IgD-negative memory B cell (primary cell): ENCODE results near the gene RAD51B. TPM values are rescaled to one million over a fixed set of nuclear protein-coding genes. Genes with fewer than 3 reads are reported as not detected.
A peak's percentile ranks its signal among the peaks of the same experiment; 100 is the strongest.

Experiments used
- H3K27ac Mint-ChIP-seq, 3 donors: one replicate each; pipeline ENCODE4 v1.8.0; 2020 to 2022; ENCODE audit warnings: mild to moderate bottlenecking in 3 of 3, mixed read lengths in 3 of 3, moderate library complexity in 1 of 3
- H3K27me3 Mint-ChIP-seq: one replicate; pipeline ENCODE4 v1.8.0; 2021; ENCODE audit warnings: mixed read lengths
- H3K36me3 Mint-ChIP-seq: one replicate; pipeline ENCODE4 v1.8.0; 2020; ENCODE audit warnings: mild to moderate bottlenecking, mixed read lengths
- H3K4me1 Mint-ChIP-seq, 3 donors: one replicate each; pipeline ENCODE4 v1.8.0; 2020 to 2022; ENCODE audit warnings: mixed read lengths in 3 of 3, mild to moderate bottlenecking in 1 of 3
- H3K4me3 Mint-ChIP-seq, 4 donors: one replicate each; pipeline ENCODE4 v1.8.0; 2020 to 2022; ENCODE audit warnings: mild to moderate bottlenecking in 4 of 4, mixed read lengths in 4 of 4, moderate library complexity in 3 of 4
- H3K9me3 Mint-ChIP-seq, 3 donors: one replicate each; pipeline ENCODE4 v1.8.0; 2020 to 2021; ENCODE audit warnings: mixed read lengths in 3 of 3, mild to moderate bottlenecking in 1 of 3
- polyA plus RNA-seq: library from polyadenylated mRNA; unstranded; fragments of 300-500 nt; fragmentation: Illumina TruSeq; gene quantifications from one replicate; pipeline ENCODE4 v1.2.3, GENCODE V29; 2021

The RAD51B gene
- polyA plus RNA-seq, 1 donor from 2014 or later = 24.9 TPM

DNA sequence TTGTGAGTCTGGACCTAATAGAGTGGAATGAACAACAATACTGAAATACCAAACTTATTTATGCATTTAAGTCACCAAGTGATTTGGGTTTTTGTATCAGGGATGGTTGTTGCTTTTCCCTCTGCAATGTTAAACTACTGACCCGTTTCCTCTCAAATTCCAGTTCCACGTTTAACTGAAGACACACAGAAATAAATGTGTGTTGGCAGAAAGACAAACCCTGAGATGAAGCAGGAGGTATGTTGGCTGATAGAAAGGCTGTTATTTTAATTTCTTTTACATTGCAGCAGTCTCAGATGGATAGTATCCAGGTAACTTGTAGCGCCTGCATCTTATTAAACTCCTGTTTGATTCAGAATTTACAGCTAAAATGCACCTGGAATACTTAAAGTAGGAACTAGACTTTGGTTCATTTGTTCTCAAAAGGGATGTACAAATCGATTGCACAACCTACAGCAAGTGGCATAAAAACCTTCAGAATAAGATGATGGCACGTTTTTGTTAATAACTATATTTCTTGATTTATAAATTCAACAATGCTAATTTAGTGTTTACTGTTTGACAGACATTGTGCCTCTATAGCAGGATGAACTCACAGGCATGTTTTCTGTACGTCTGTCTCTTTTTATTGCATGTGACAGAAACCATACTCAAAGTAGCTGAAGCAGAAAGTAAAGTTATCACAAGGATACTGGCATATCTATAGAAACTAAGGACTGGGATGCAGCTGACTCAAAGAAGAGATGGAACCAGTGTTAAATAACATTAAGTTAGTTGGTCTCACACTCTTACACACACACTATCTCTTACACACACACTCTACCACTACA lies 567.6 kb downstream of the RAD51B start:
- Mint-ChIP-seq H3K4me3 (peak overlapping the region in 1 of 4 donors; percentile 59), H3K4me1 (peaks cover 7 to 22% (median 12%) of the 10 kb centered on the region in 3 donors), H3K27me3 (no peaks in the 10 kb centered on the region), H3K9me3 (peaks cover 0 to 3% (median 0%) of the 10 kb centered on the region in 3 donors), H3K36me3 (peaks cover 8% of the 10 kb centered on the region), H3K27ac (no peak overlapping the region)

GRCh38 chr14:68389943-68390342 lies 570.4 kb downstream of the RAD51B start:
- Mint-ChIP-seq H3K4me1 (peaks cover 15 to 33% (median 17%) of the 10 kb centered on the region in 3 donors), H3K4me3 (no peak overlapping the region), H3K36me3 (peaks cover 8% of the 10 kb centered on the region), H3K9me3 (peaks cover 0 to 3% (median 0%) of the 10 kb centered on the region in 3 donors), H3K27me3 (no peaks in the 10 kb centered on the region), H3K27ac (no peak overlapping the region)

- Mint-ChIP-seq H3K4me3 (peak overlapping the region in 1 of 4 donors; percentile 47), H3K36me3 (peaks cover 8% of the 10 kb centered on the region), H3K27ac (no peak overlapping the region), H3K4me1 (peaks cover 15 to 40% (median 17%) of the 10 kb centered on the region in 3 donors), H3K27me3 (no peaks in the 10 kb centered on the region), H3K9me3 (peaks cover 0 to 3% (median 0%) of the 10 kb centered on the region in 3 donors)
These were observed 571.2 kb downstream of the RAD51B start for GRCh38 chr14:68390741-68391140.

GRCh38 chr14:68391311-68392014 lies 571.9 kb downstream of the RAD51B start:
- peaks cover 17 to 43% (median 18%) of the 10 kb centered on the region in 3 donors for H3K4me1 Mint-ChIP-seq
- H3K27me3 Mint-ChIP-seq = no peaks in the 10 kb centered on the region
- H3K4me3 Mint-ChIP-seq = no peak overlapping the region
- H3K27ac Mint-ChIP-seq = no peak overlapping the region
- H3K9me3 Mint-ChIP-seq = peaks cover 0 to 3% (median 0%) of the 10 kb centered on the region in 3 donors
- peaks cover 8% of the 10 kb centered on the region for H3K36me3 Mint-ChIP-seq

GRCh38 chr14:68392393-68393141 lies 573.0 kb downstream of the RAD51B start:
- Mint-ChIP-seq H3K9me3 (peaks cover 0 to 3% (median 0%) of the 10 kb centered on the region in 3 donors), H3K4me1 (peaks cover 18 to 54% (median 25%) of the 10 kb centered on the region in 3 donors), H3K36me3 (peaks cover 9% of the 10 kb centered on the region), H3K27ac (no peak overlapping the region), H3K4me3 (peak overlapping the region in 2 of 4 donors; percentile 3 to 52), H3K27me3 (no peaks in the 10 kb centered on the region)

- H3K4me1 Mint-ChIP-seq = peaks cover 18 to 59% (median 30%) of the 10 kb centered on the region in 3 donors
- H3K4me3 Mint-ChIP-seq = no peak overlapping the region
- no peak overlapping the region for H3K27ac Mint-ChIP-seq
- peaks cover 9% of the 10 kb centered on the region for H3K36me3 Mint-ChIP-seq
- peaks cover 0 to 3% (median 0%) of the 10 kb centered on the region in 3 donors for H3K9me3 Mint-ChIP-seq
- H3K27me3 Mint-ChIP-seq = no peaks in the 10 kb centered on the region
These were observed 573.7 kb downstream of the RAD51B start for GRCh38 chr14:68393259-68393658.

- Mint-ChIP-seq H3K4me1 (peaks cover 20 to 61% (median 36%) of the 10 kb centered on the region in 3 donors), H3K27me3 (no peaks in the 10 kb centered on the region), H3K9me3 (no peaks in the 10 kb centered on the region), H3K36me3 (peaks cover 7% of the 10 kb centered on the region), H3K4me3 (peak overlapping the region in 1 of 4 donors; percentile 65), H3K27ac (peak overlapping the region in 1 of 3 donors; percentile 39)
These were observed 574.7 kb downstream of the RAD51B start for GRCh38 chr14:68394118-68394763.

GRCh38 chr14:68394764-68395143 lies 575.2 kb downstream of the RAD51B start:
- Mint-ChIP-seq H3K36me3 (peaks cover 7% of the 10 kb centered on the region), H3K4me3 (no peak overlapping the region), H3K27me3 (no peaks in the 10 kb centered on the region), H3K9me3 (no peaks in the 10 kb centered on the region), H3K27ac (no peak overlapping the region), H3K4me1 (peaks cover 20 to 61% (median 38%) of the 10 kb centered on the region in 3 donors)

DNA sequence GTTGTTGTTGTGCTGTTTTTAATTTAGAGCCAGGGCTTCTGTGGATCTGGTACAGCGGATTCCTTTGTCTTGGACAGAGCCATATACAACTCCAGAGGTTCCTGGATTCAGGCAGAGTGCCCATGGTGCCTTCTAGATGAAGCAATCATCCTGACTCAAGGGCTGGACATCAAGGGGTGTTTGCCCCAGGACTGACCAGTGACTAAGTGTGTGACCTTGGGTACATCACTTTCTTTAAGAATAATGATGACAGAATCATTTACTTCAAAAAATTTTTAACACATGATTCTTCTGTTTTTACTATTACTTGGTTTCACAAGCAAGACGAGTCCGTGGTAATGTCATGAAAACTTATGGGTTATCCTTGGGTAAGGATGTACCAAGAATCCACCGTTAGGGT lies 576.0 kb downstream of the RAD51B start:
- Mint-ChIP-seq H3K36me3 (peaks cover 7% of the 10 kb centered on the region), H3K4me3 (no peak overlapping the region), H3K9me3 (no peaks in the 10 kb centered on the region), H3K27ac (peak overlapping the region in 1 of 3 donors; percentile 38), H3K4me1 (peaks cover 27 to 69% (median 47%) of the 10 kb centered on the region in 3 donors), H3K27me3 (no peaks in the 10 kb centered on the region)

GRCh38 chr14:68396461-68396860 lies 576.9 kb downstream of the RAD51B start:
- Mint-ChIP-seq H3K27me3 (no peaks in the 10 kb centered on the region), H3K4me3 (no peak overlapping the region), H3K4me1 (peaks cover 34 to 77% (median 55%) of the 10 kb centered on the region in 3 donors), H3K9me3 (no peaks in the 10 kb centered on the region), H3K27ac (peak overlapping the region in 1 of 3 donors; percentile 49), H3K36me3 (peaks cover 7% of the 10 kb centered on the region)

DNA sequence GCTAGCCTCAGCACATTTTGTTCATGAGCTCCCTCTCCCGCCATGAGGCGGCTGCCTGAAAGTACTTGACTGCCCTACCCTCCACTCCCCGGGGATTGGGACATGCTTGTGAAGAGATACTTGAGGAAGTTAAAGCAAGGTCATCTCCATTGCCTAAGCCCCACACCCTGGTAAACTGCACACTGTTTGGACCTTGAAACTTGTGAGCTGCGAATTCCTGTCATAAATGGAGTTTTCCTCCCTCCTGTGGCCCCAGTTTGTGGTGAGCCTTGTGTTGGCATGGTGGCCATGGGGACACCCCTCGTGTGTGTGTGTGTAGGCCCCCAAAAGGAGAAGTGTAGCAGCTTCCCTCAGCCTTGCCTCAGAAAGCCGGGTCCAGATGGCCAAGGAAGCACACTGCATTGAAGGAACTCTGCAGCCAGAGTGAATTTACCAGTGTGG lies 577.8 kb downstream of the RAD51B start:
- H3K27ac Mint-ChIP-seq = no peak overlapping the region
- peak overlapping the region in 1 of 4 donors; percentile 3 for H3K4me3 Mint-ChIP-seq
- H3K4me1 Mint-ChIP-seq = peaks cover 42 to 78% (median 62%) of the 10 kb centered on the region in 3 donors
- H3K36me3 Mint-ChIP-seq = peaks cover 8% of the 10 kb centered on the region
- H3K9me3 Mint-ChIP-seq = no peaks in the 10 kb centered on the region
- no peaks in the 10 kb centered on the region for H3K27me3 Mint-ChIP-seq

- no peaks in the 10 kb centered on the region for H3K9me3 Mint-ChIP-seq
- H3K4me3 Mint-ChIP-seq = no peak overlapping the region
- no peaks in the 10 kb centered on the region for H3K27me3 Mint-ChIP-seq
- H3K27ac Mint-ChIP-seq = no peak overlapping the region
- peaks cover 8% of the 10 kb centered on the region for H3K36me3 Mint-ChIP-seq
- peaks cover 42 to 78% (median 62%) of the 10 kb centered on the region in 3 donors for H3K4me1 Mint-ChIP-seq
These were observed 578.2 kb downstream of the RAD51B start for GRCh38 chr14:68397822-68398221.

DNA sequence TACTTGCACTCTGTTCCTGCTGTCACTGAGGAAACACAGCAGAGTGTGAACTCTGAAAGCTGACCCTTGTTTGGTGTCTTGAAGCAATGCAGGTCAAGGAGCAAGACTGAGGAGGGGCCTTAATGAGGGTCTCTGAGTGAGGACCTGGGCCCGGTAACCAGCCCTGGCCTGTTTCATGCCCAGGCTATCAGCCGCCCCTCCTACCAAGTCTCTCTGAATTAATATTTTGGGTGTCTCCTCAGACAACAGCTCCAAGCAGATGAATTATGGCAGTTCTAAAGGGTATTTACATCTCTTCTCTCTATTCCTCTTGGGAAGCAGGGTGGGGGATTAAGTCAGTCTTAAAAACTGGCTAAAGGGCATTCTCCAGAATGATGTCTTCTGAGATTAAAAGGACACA lies 578.8 kb downstream of the RAD51B start:
- Mint-ChIP-seq H3K4me1 (peaks cover 41 to 78% (median 61%) of the 10 kb centered on the region in 3 donors), H3K36me3 (peaks cover 8% of the 10 kb centered on the region), H3K4me3 (no peak overlapping the region), H3K27ac (peak overlapping the region in 1 of 3 donors; percentile 3), H3K9me3 (no peaks in the 10 kb centered on the region), H3K27me3 (no peaks in the 10 kb centered on the region)

GRCh38 chr14:68399971-68400370 lies 580.4 kb downstream of the RAD51B start:
- H3K27ac Mint-ChIP-seq = peak overlapping the region in 2 of 3 donors; percentile 11 to 71
- H3K4me1 Mint-ChIP-seq = peaks cover 51 to 83% (median 72%) of the 10 kb centered on the region in 3 donors
- H3K36me3 Mint-ChIP-seq = peaks cover 8% of the 10 kb centered on the region
- H3K4me3 Mint-ChIP-seq = peak overlapping the region in 2 of 4 donors; percentile 18 to 66
- no peaks in the 10 kb centered on the region for H3K9me3 Mint-ChIP-seq
- no peaks in the 10 kb centered on the region for H3K27me3 Mint-ChIP-seq
